SK-N-SH treated with all-trans-retinoic acid at 6 μM for 48 hours (cell line): ENCODE results near the gene RERE.

ENCODE experiments used
- ARNTL ChIP-seq: fragments of 450-650 bp; formaldehyde crosslinking; IDR thresholded peaks from 2 replicates; pipeline ENCODE4 v1.5.0; 2020; ENCODE audit warnings: low read depth, mild to moderate bottlenecking, moderate library complexity, borderline replicate concordance
- PPARA ChIP-seq: fragments of 250-450 bp; sonication (Bioruptor Pico); IDR thresholded peaks from 2 replicates; pipeline ENCODE4 v1.5.0; 2020; ENCODE audit warnings: mild to moderate bottlenecking, borderline replicate concordance
- RARB ChIP-seq: fragments of 250-450 bp; sonication (Bioruptor Pico); IDR thresholded peaks from 2 replicates; pipeline ENCODE4 v1.8.0; 2021; ENCODE audit warnings: mild to moderate bottlenecking, moderate library complexity
- ZFP30 ChIP-seq: fragments of 450-650 bp; formaldehyde crosslinking; IDR thresholded peaks from 2 replicates; pipeline ENCODE4 v1.5.0; 2022; ENCODE audit warnings: mild to moderate bottlenecking, moderate library complexity
- TF ChIP-seq, protein P1 (sequence below): fragments of 250-450 bp; sonication (Bioruptor Pico); IDR thresholded peaks from 2 replicates; pipeline ENCODE4 v1.8.0; 2021; ENCODE audit warnings: low read depth, mild to moderate bottlenecking, moderate library complexity, borderline replicate concordance
- TF ChIP-seq, protein P2 (sequence below): fragments of 250-450 bp; sonication (Bioruptor Pico); IDR thresholded peaks from 2 replicates; pipeline ENCODE4 v1.8.0; 2020; ENCODE audit warnings: mild to moderate bottlenecking, moderate library complexity, borderline replicate concordance

DNA sequence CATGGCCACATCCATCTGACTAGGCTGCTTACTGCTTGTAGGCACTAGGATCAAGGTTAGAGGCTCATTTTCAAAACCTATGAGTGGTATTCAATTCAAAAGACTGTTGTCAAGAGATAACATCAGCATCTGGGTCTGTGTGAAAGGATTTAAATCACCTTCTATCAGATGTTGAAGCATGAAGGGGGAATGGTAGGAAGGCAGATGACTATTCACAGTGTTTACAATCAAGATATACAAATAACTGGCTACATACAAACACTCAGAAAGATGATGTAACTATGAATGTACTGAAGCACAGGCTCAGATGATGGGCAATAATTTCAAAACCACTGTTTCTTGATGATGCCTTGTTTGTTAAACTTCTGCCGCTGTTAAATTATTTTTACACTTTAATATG lies 250.3 kb downstream of the RERE start:
- no peak for TF ChIP-seq ARNTL
- TF ChIP-seq, protein P1, sequence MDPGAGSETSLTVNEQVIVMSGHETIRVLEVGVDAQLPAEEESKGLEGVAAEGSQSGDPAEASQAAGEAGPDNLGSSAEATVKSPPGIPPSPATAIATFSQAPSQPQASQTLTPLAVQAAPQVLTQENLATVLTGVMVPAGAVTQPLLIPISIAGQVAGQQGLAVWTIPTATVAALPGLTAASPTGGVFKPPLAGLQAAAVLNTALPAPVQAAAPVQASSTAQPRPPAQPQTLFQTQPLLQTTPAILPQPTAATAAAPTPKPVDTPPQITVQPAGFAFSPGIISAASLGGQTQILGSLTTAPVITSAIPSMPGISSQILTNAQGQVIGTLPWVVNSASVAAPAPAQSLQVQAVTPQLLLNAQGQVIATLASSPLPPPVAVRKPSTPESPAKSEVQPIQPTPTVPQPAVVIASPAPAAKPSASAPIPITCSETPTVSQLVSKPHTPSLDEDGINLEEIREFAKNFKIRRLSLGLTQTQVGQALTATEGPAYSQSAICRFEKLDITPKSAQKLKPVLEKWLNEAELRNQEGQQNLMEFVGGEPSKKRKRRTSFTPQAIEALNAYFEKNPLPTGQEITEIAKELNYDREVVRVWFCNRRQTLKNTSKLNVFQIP = no peak
- no peak for TF ChIP-seq RARB (CRISPR knock-in tag)
- no peak for TF ChIP-seq ZFP30 (CRISPR knock-in tag)
- TF ChIP-seq, protein P2, sequence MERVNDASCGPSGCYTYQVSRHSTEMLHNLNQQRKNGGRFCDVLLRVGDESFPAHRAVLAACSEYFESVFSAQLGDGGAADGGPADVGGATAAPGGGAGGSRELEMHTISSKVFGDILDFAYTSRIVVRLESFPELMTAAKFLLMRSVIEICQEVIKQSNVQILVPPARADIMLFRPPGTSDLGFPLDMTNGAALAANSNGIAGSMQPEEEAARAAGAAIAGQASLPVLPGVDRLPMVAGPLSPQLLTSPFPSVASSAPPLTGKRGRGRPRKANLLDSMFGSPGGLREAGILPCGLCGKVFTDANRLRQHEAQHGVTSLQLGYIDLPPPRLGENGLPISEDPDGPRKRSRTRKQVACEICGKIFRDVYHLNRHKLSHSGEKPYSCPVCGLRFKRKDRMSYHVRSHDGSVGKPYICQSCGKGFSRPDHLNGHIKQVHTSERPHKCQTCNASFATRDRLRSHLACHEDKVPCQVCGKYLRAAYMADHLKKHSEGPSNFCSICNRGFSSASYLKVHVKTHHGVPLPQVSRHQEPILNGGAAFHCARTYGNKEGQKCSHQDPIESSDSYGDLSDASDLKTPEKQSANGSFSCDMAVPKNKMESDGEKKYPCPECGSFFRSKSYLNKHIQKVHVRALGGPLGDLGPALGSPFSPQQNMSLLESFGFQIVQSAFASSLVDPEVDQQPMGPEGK (CRISPR knock-in tag) = no peak
- no peak for TF ChIP-seq PPARA (CRISPR knock-in tag)
